HG02678 (cell line): Measurements from ENCODE around the gene PTPN20.

Experiments
- ATAC-seq: cut with Tn5 transposase; IDR thresholded peaks from one replicate; pipeline ENCODE4 v1.9.1; 2021; ENCODE audit warnings: mild to moderate bottlenecking, moderate library complexity; ENCODE audit not compliant: unreplicated experiment

The PTPN20 gene

GRCh38 chr10:47019155-47020145 is 108.2 kb downstream of the PTPN20 start:
- no peak for ATAC-seq

- no peak for ATAC-seq
Measured at GRCh38 chr10:47020471-47020870, 109.2 kb downstream of the PTPN20 start.

- ATAC-seq, result no peak
Measured at GRCh38 chr10:47021850-47022249, 110.6 kb downstream of the PTPN20 start.

- ATAC-seq, result no peak
Measured at GRCh38 chr10:47022311-47023131, 111.3 kb downstream of the PTPN20 start.

GRCh38 chr10:47023237-47024045 is 112.2 kb downstream of the PTPN20 start:
- no peak for ATAC-seq

- no peak for ATAC-seq
Measured at GRCh38 chr10:47024046-47024322, 112.8 kb downstream of the PTPN20 start.

- peak; percentile 76 for ATAC-seq
Measured at GRCh38 chr10:47024399-47025252, 113.4 kb downstream of the PTPN20 start.

GRCh38 chr10:47025253-47025539 is 114.0 kb downstream of the PTPN20 start:
- no peak for ATAC-seq

GRCh38 chr10:47025540-47026300 is 114.5 kb downstream of the PTPN20 start:
- ATAC-seq, result no peak

- ATAC-seq, result no peak
Measured at GRCh38 chr10:47026301-47027107, 115.3 kb downstream of the PTPN20 start.

GRCh38 chr10:47027108-47027783 is 116.0 kb downstream of the PTPN20 start:
- ATAC-seq, result no peak

GRCh38 chr10:47027784-47028260 is 116.6 kb downstream of the PTPN20 start:
- ATAC-seq, result no peak

- ATAC-seq, result no peak
Measured at GRCh38 chr10:47028466-47028865, 117.2 kb downstream of the PTPN20 start.

- no peak for ATAC-seq
Measured at GRCh38 chr10:47029181-47030009, 118.2 kb downstream of the PTPN20 start.

GRCh38 chr10:47030191-47030703 is 119.0 kb downstream of the PTPN20 start:
- ATAC-seq, result no peak

GRCh38 chr10:47031211-47031900 is 120.1 kb downstream of the PTPN20 start:
- no peak for ATAC-seq
